ENCODE data around the gene MACROH2A1.
"Not testable (repeated sequence)": the region's sequence is repeated elsewhere in the genome, so short reads cannot be mapped to it uniquely, and the experiment has no call there.

Gene MACROH2A1

DNA sequence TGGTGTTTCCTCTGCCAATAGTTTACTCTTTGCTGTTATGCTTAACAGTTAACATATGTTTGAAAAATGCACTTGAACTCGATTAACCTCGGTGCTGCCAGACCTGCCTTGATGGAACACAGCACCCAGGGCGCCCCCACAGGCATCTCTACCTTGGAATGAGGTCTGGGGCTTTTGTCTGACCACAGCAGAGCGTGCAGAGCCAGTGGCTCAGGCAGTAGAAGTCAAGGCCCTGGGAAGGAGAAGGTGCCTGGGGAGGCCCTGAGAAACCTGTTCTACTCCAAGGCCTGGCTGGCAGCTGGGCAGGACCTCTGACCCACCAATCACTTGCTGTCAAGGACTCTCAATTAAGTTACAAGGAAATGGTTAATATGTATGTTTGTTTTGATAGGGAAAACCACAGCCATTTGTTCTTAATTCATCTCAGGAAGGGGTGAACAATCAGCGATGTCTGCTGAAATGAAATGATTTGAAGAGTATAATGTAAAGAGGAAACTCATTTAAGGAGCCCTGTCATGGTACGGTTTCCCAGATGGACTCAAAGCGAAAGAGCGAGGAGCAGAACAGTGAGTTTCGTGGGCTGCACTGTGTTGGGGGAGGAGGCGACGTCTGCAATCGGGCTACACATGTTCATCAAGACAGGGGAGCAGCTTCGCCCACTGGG, 21.9 kb downstream of the MACROH2A1 start:
- DNase-seq: no peak

GRCh38 chr5:135375040-135375793, 23.8 kb downstream of the MACROH2A1 start:
- DNase-seq: no peak

DNA sequence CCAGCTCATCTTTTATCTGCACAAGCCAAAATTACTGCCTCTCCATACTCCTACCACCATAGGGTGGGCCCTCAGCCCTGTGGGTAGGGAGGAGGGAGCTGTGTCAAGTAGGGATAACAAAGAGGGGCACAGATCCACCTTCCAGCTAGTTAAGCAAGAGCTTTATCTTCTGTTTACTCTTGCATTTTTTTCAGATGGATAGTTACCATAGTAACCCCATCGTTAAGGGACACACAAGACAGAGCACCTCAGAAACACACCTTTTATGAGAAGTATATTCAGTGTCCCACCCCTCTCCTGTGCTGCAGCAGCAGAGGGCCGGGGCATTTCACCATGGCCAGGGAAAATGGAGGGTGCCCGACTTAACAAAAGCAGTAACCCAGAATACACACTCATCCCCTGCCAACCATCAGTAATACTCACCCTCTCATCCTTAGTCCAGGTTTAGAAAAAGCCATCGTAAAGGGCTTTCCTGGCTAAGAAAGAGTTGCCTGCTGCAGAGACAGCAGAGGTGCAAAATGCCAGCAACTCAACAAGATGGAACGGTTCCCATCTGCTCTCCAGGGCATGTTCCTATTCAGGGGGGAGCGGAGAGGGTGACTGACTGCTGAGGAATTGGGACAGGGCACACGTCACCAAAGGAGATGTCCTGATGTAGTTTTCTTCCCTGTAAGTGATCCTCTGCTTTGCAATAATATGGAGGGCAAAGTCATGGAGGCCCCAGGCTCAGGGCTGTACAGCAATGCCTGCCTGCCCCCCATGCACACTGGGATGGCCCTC, 25.1 kb downstream of the MACROH2A1 start:
- no peak for DNase-seq

DNA sequence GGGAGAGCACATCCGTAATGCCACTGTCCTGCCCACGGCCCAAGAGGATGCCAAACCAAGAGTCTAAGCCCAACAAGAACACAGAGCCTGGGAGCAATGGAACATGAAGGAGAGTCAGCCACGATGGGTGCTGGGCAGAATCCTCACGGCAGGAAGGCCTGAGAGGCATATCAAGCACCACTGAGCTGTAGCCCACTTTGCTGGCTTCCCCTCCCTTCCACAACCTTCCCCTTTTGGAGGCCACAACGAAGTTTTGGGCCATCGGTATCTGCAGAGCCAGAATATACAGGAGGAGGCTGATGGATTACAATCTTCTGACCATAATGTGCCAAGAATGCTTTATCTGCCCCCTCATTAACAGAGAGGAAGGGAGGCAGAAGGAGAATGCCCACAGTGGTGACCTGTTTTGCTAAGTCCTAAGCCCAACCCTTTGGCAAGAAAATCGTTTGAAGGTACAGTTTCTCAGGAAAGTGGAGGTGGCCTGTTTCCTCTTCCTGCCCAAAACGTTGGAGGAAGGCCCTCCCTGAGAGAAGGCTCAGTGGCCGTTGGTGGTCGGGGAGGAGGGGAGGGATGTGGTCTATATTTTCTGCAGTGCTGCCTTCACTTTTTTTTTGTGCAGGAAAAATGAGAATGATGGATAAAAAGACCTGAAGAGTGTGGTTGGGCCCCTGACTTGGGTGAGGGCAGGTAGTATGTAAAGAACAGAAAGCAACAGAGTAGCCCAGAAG, 26.2 kb downstream of the MACROH2A1 start:
- no peak for DNase-seq

DNA sequence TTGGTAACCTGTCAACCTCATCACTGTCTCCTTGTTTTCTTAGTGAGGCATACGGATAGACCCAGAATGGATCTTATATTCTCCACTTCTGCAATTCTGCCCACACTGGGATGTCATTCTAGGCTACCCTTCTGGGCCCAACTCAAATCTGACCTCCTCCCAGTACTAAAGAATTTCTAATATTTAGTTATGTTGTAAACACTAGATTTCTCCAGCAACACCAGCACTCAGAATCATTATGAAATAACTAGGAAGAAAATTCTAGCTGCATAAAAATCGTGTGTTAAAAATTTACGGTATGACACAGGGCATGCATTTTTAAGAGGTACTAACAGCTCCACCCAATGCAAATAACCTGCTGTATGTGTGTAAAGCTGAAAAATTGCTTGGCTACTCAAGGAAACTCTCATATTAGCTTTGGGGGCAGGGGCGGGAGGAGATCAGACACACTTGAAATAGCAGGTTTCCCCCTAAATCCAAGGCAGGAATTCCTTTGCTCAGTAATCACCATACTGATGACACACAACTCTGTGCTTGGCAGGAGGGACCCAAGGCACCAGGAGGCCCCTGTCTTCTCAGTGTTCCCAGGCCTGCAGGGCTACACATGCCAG, 27.3 kb downstream of the MACROH2A1 start:
- no peak for DNase-seq

DNA sequence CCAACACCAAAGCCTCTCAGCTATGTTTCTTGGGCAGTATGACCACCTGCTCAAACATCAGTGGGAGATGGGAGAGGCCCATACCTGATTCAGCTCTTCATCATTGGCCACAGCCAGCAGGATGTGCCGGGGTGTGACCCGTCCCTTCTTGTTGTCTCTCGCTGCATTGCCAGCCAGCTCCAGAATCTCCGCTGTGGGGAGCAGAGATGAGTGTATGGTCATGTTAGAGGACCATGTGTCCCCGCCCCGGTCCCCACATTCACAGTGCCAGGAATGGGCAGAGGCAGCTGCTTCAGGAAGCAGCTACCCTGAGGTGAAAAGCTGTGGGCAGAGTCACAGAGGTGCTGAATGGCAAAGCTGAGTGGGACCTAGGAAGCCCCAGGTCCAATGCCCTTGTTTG, 29.1 kb downstream of the MACROH2A1 start:
- DNase-seq: no peak

GRCh38 chr5:135367554-135367953, 31.5 kb downstream of the MACROH2A1 start:
- DNase-seq: no peak

- no peak for DNase-seq
These were observed 32.0 kb downstream of the MACROH2A1 start for GRCh38 chr5:135367076-135367475.

- DNase-seq: no peak
These were observed 33.8 kb downstream of the MACROH2A1 start for GRCh38 chr5:135365281-135365680.

DNA sequence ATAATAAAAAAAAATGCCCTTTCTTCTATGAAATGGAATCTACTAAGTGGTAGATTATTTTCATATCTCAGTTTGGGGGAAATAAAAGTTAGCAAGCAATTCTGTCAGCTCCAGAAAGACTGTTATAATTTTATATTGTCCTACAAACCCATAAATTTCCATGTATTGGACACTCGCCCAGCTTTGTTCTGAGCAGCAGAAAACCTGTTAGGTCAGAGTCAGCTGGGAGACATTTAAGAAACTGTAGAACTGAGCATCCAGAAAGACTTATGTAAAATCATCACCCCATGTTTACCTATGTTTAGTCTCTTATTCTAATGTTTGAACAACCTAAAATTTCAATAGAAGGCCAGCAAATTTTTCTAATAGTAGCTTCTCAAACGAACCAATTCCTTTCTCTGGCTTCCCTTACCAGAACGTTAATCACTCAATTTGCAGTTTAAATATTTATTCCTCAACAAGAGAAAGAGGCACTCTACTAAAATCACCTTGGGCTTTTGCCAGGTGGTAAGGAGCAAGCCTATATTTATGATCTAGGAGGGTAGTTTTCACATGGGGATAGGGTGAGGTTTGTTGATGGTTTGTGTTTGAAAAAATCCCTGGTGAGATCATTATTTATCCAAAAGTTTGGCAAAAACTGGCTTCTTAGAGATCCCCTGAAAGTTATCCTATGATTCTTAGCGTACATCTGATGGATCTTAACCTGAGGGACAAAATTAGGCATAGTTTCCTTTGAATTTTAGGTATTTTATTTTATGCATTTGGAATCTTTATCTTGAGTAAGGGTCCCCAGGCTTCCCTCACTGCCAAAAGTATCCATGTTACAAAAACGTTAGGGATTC, 34.4 kb downstream of the MACROH2A1 start:
- no peak for DNase-seq

DNA sequence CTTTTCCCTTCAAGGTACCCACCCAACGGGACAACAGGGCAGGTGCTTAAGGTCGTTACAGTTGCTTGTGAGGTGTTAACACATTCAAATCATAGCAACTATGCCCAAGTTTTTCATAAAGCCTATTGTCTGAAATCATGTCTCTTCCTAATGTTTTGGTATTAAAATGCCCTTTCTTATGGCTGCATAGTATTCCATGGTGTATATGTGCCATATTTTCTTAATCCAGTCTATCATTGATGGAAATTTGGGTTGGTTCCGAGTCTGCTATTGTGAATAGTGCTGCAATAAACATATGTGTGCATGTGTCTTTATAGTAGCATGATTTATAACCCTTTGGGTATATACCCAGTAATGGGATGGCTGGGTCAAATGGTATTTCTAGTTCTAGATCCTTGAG, 35.7 kb downstream of the MACROH2A1 start:
- not testable (repeated sequence) for DNase-seq

DNA sequence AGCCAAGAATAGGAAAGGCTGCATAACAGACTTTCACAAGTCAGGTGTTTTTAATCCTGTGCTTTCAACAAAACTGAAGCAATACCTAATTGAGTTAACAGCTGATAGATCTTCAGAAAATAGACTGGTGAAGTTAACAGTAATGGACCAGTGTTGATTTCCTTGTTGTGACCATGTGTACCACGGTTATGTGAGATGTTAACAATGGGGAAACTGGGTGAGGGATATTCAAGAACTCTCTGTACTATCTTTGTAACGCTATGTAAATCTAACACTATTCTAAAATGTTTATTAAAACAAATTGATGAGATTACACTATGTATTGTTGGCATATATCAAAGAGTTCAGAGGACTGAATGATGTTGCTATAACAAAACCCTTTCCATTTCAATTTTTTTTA, 36.9 kb downstream of the MACROH2A1 start:
- DNase-seq: no peak

- DNase-seq: no peak
These were observed 38.5 kb downstream of the MACROH2A1 start for GRCh38 chr5:135360278-135361274.

- no peak for DNase-seq
These were observed 39.5 kb downstream of the MACROH2A1 start for GRCh38 chr5:135359374-135360165.

- DNase-seq: no peak
These were observed 41.3 kb downstream of the MACROH2A1 start for GRCh38 chr5:135357685-135358084.

DNA sequence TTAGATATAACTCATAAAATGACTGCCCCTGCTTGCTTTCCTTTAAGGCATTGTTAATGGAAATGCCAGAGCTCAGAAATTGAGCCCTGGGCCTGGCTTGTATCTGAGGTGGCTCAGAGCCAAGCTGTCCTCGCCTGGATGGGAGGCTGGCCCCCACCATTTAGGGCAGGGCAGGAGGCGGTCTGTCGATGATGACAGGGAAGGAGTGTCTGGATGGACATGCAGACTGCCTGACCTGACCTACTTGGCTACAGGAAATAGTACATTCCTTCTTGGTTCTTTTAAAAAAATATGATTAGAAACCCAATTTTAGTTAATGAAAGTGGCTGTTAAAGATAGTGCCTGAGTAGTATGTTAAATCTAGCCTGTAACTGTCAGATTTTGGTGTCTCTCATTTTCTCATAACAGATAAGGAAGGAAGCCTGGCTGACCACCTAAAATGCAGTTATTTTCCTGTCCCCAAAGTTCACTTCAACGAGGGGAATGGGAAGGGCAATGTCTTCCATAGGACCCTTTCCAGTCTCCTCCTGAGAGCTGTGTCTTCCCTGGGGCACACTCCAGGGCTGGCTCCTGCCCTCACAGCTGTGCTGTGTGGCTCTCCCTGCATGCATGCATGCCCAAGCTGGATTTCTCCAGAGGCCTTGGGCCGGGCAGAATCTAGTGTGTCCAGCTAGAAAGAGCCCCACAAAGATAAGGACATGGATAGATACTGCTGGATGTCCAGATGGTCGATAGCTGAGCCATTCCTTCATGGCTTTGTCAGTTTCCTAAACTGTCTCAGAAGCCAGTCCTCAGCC, 42.3 kb downstream of the MACROH2A1 start:
- DNase-seq: no peak

DNA sequence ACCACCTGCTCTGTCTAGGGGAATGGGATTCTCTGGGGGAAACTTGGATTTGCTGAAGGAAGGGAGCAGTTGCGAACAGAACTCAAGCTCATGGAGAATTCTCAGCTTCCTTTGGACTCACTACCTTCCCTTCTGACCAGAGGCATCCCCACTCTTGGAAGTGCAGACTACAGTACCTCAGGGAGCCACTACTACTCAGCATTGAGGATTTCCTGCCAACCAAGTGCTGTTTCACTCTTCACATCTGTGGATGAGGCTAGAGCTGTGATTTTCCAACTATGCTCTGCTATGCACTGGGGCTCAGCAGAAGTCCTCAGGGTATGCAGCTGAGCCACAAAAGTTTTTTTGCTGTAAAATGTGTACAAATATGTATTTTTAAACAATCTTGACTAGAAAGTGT, 43.9 kb downstream of the MACROH2A1 start:
- DNase-seq: no peak

DNA sequence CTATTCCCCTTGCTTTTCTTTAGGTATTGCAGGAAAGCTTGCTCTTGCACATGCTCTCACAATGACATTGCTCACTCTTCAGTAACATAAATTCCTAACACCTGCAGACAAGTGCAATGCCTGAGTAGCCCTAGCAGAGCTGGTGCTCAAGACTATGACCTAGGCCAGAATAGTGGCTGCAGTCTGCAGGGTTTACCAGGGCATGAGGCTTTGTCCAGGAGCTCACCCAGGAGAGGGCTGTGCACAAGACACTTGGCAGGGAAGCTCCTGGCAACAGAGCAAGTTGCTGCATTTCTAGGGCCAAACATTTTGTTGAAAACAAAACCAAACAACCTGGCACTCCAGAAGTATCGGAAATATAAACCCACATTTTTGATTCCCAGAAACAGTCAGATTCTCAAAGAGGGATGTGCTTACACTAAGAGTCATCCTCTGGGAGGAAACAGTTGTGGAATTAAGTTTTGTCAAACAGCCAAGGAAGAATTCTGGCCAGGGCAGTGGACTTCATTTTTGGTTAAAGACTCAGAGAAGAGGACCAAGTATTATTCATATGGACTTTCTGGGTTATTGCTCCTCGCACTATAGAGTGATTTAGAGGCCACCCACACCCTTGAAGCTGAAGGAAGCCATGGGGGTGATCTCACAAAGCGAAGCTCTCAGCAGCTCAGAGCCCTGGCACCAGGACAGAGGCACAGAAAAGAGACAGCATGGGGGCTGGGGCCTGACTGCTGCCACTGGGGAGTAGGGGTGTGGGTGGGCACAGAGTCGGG, 44.9 kb downstream of the MACROH2A1 start:
- no peak for DNase-seq
